HCT116 (cell line): Measurements from ENCODE around the gene PRDX2. TPM values are rescaled to one million over a fixed set of nuclear protein-coding genes. Genes with fewer than 3 reads are reported as not detected.

ENCODE experiments used
- ATAC-seq: fragments of 200-7000 bp; cut with Tn5 transposase; 2 replicates; pipeline ENCODE4 v1.9.1; 2020; ENCODE audit warnings: mild to moderate bottlenecking, moderate library complexity
- BruUV-seq: library from RNA; stranded (reverse); fragments of 400-500 nt; replicated peaks from 2 replicates; lab custom pipeline; 2021; lab: Mats Ljungman, UMichigan
- CTCF ChIA-PET: fragments of 300-600 bp; sonication (Branson Sonifier 250); formaldehyde crosslinking; loops from one replicate; lab custom pipeline; 2021; ENCODE audit warnings: antibody characterized with exemption; lab: Charles Lee
- POLR2A ChIA-PET: fragments of 300-600, 350-600 bp; sonication (Branson Sonifier 250); formaldehyde crosslinking; loops from one replicate; lab custom pipeline; 2021; ENCODE audit warnings: antibody characterized with exemption; lab: Charles Lee
- RAD21 ChIA-PET, 2 experiments: fragments of 300-600 bp; sonication (Branson Sonifier 250); formaldehyde crosslinking; loops; one replicate each; lab custom pipeline; 2023; ENCODE audit warnings: low total read pairs in 2 of 2; ENCODE audit not compliant: uncharacterized antibody in 2 of 2, unreplicated experiment in 2 of 2, low non-redundant PET in 1 of 2; lab: Charles Lee
- DNase-seq: peaks from one replicate; pipeline ENCODE4 v3.0.0-alpha.2; 2010; ENCODE audit warnings: low read depth, low spot score
- H2AFZ ChIP-seq: fragments of 200-600 bp; shearing (Covaris generic), sonication (generic); 2 replicates; pipeline ENCODE4 v1.6.1; 2017; ENCODE audit warnings: low read depth, mixed run types, mixed read lengths, antibody characterized with exemption, low read length; ENCODE audit not compliant: poor library complexity, severe bottlenecking
- H3K27ac ChIP-seq: 2 replicates; pipeline ENCODE4 v1.5.1; 2012; ENCODE audit warnings: low read depth, low read length
- H3K27me3 ChIP-seq: fragments of 200-600 bp; sonication (generic); 2 replicates; pipeline ENCODE4 v1.6.1; 2016; ENCODE audit warnings: mixed run types, low read length, mixed read lengths; ENCODE audit not compliant: insufficient read depth
- H3K36me3 ChIP-seq, 2 experiments: fragments of 200-500 bp in 1 of 2; fragments of 200-600 bp in 1 of 2; sonication (Bioruptor generic) in 1 of 2; sonication (generic) in 1 of 2; 2 replicates each; pipeline versions ENCODE4 v1.5.1 to v1.6.1; 2014 to 2016; ENCODE audit warnings: low read length in 2 of 2, inconsistent platforms in 1 of 2, mixed read lengths in 1 of 2, mixed run types in 1 of 2; ENCODE audit not compliant: insufficient read depth in 2 of 2, control insufficient read depth in 1 of 2
- H3K4me1 ChIP-seq, 2 experiments: fragments of 200-600 bp in 1 of 2; sonication (generic) in 1 of 2; 2 replicates each; pipeline versions ENCODE4 v1.5.1 to v1.6.1; 2012 to 2017; ENCODE audit warnings: low read length in 2 of 2, inconsistent platforms in 1 of 2, mild to moderate bottlenecking in 1 of 2, mixed read lengths in 1 of 2, mixed run types in 1 of 2, moderate library complexity in 1 of 2; ENCODE audit not compliant: insufficient read depth in 2 of 2, control insufficient read depth in 1 of 2
- H3K4me2 ChIP-seq: fragments of 200-600 bp; sonication (generic); 2 replicates; pipeline ENCODE4 v1.6.1; 2017; ENCODE audit warnings: mixed run types, low read length, mixed read lengths
- H3K4me3 ChIP-seq, 2 experiments: fragments of 200-600 bp in 1 of 2; sonication (generic) in 1 of 2; replicated peaks in 1 of 2; 2 replicates each; pipeline ENCODE4 v1.5.1; 2011 to 2016; ENCODE audit warnings: low read length in 2 of 2, control low read depth in 1 of 2, low read depth in 1 of 2, mild to moderate bottlenecking in 1 of 2, mixed read lengths in 1 of 2, mixed run types in 1 of 2
- H3K79me2 ChIP-seq: fragments of 200-600 bp; sonication (generic); 2 replicates; pipeline ENCODE4 v1.6.1; 2017; ENCODE audit warnings: mild to moderate bottlenecking, mixed run types, low read length, moderate library complexity, mixed read lengths; ENCODE audit not compliant: insufficient read depth
- H3K9ac ChIP-seq: fragments of 200-600 bp; sonication (generic); 2 replicates; pipeline ENCODE4 v1.6.1; 2016; ENCODE audit warnings: low read length, mixed read lengths
- H3K9me2 ChIP-seq: fragments of 200-600 bp; sonication (generic), shearing (Covaris generic); 2 replicates; pipeline ENCODE4 v1.6.1; 2017; ENCODE audit warnings: mixed run types, mild to moderate bottlenecking, moderate library complexity; ENCODE audit not compliant: insufficient read depth
- H3K9me3 ChIP-seq, 2 experiments: fragments of 200-500 bp in 1 of 2; fragments of 200-600 bp in 1 of 2; sonication (Bioruptor generic) in 1 of 2; sonication (generic) in 1 of 2; 2 replicates each; pipeline ENCODE4 v1.6.1; 2014 to 2017; ENCODE audit warnings: low read length in 2 of 2, mixed read lengths in 2 of 2, inconsistent platforms in 1 of 2, low read depth in 1 of 2, mild to moderate bottlenecking in 1 of 2, mixed run types in 1 of 2, moderate library complexity in 1 of 2; ENCODE audit not compliant: control insufficient read depth in 1 of 2, insufficient read depth in 1 of 2
- H4K20me1 ChIP-seq: fragments of 200-600 bp; sonication (generic), shearing (Covaris generic); 2 replicates; pipeline ENCODE4 v1.6.1; 2017; ENCODE audit warnings: mixed run types, mild to moderate bottlenecking, moderate library complexity; ENCODE audit not compliant: insufficient read depth
- ATF3 ChIP-seq: IDR thresholded peaks from 2 replicates; pipeline ENCODE4 v1.6.1; 2012
- CEBPB ChIP-seq: IDR thresholded peaks from 2 replicates; pipeline ENCODE4 v1.6.1; 2012; ENCODE audit warnings: low read depth
- CTCF ChIP-seq, 3 experiments: fragments of 200-600 bp in 1 of 3; sonication (generic) in 1 of 3; IDR thresholded peaks in 2 of 3; conservative IDR thresholded peaks in 1 of 3; 2 replicates each; pipeline ENCODE4 v1.5.1; 2012 to 2017; ENCODE audit warnings: low read depth in 2 of 3, low read length in 2 of 3, antibody characterized with exemption in 1 of 3, borderline replicate concordance in 1 of 3, control low read depth in 1 of 3, mild to moderate bottlenecking in 1 of 3, mixed read lengths in 1 of 3, mixed run types in 1 of 3, moderate library complexity in 1 of 3; ENCODE audit not compliant: insufficient read depth in 1 of 3
- ELF1 ChIP-seq: IDR thresholded peaks from 2 replicates; pipeline ENCODE4 v1.6.1; 2012; ENCODE audit warnings: low read depth, borderline replicate concordance
- MAX ChIP-seq: IDR thresholded peaks from 2 replicates; pipeline ENCODE4 v1.6.1; 2012
- POLR2A ChIP-seq: IDR thresholded peaks from 2 replicates; pipeline ENCODE4 v1.7.0; 2011; ENCODE audit warnings: borderline replicate concordance; ENCODE audit not compliant: insufficient read depth, insufficient read length; ENCODE audit errors: extremely low read depth
- POLR2AphosphoS5 ChIP-seq: IDR thresholded peaks from 2 replicates; pipeline ENCODE4 v1.6.1; 2011; ENCODE audit warnings: mild to moderate bottlenecking, low read depth, low read length, moderate library complexity
- SRF ChIP-seq: IDR thresholded peaks from 2 replicates; pipeline ENCODE4 v1.6.1; 2012; ENCODE audit warnings: low read depth
- TCF7L2 ChIP-seq: IDR thresholded peaks from 2 replicates; pipeline ENCODE4 v1.7.0; 2011; ENCODE audit warnings: borderline replicate concordance, inconsistent platforms; ENCODE audit not compliant: insufficient read depth, insufficient read length; ENCODE audit errors: extremely low read depth
- YY1 ChIP-seq: IDR thresholded peaks from 2 replicates; pipeline ENCODE4 v1.6.1; 2011; ENCODE audit warnings: low read length, low read depth, moderate library complexity, mild to moderate bottlenecking; ENCODE audit not compliant: insufficient replicate concordance; ENCODE audit errors: extremely low read depth
- ZFX ChIP-seq: fragments of 450-650 bp; IDR thresholded peaks from 2 replicates; pipeline ENCODE4 v1.6.1; 2017
- ZNF274 ChIP-seq: fragments of 200-500 bp; sonication (Bioruptor generic); IDR thresholded peaks from 2 replicates; pipeline ENCODE4 v1.6.1; 2014; ENCODE audit warnings: mild to moderate bottlenecking, low read depth, low read length, inconsistent platforms
- intact Hi-C: fragments of 100-400 bp; cut with micrococcal nuclease; formaldehyde crosslinking; loops from 2 replicates; pipeline ENCODE4 v1.10.0; 2022
- total RNA-seq: library from RNA; stranded (reverse); gene quantifications from one replicate; pipeline ENCODE4 v1.2.1, GENCODE V29; 2021; ENCODE audit not compliant: unreplicated experiment

PRDX2 gene
- total RNA-seq, 1 experiment from 2014 or later = 387 TPM

GRCh38 chr19:12792051-12792852, 9.3 kb downstream of the PRDX2 start:
- no peaks in the 10 kb centered on the region for H3K36me3 ChIP-seq
- H3K9ac ChIP-seq = peak overlapping the region; percentile 93
- H3K4me2 ChIP-seq = peak overlapping the region; percentile 99
- no peaks in the 10 kb centered on the region for H3K9me2 ChIP-seq
- H3K79me2 ChIP-seq = peaks cover 19% of the 10 kb centered on the region
- peak overlapping the region; percentile 96 for H3K27ac ChIP-seq
- H3K4me3 ChIP-seq = peak overlapping the region; percentile 77 to 84
- intact Hi-C loops = loop anchor here (2.0 kb wide), 1 partner anchor 13 kb away; no protein-coding TSS in a partner anchor
- no peak for DNase-seq
- TF ChIP-seq POLR2AphosphoS5 = peak; percentile 59; the same call in 1 of the 2 replicates
- TF ChIP-seq TCF7L2 = peak; percentile 85
- no peak for TF ChIP-seq ZNF274
- no peak for TF ChIP-seq ATF3
- TF ChIP-seq MAX = no peak
- no peak for TF ChIP-seq ELF1
- TF ChIP-seq YY1 = peak; percentile 5
- peak; percentile 9; the same call in 1 of the 2 replicates for TF ChIP-seq ZFX
- TF ChIP-seq CEBPB = no peak
- TF ChIP-seq SRF = no peak
- no peak for TF ChIP-seq CTCF (IDR thresholded peaks at IDR 0.05 in 2 of 3, conservative IDR thresholded peaks at IDR 0.05 in 1 of 3; ENCODE audit: borderline replicate concordance in 1 of 3, insufficient read depth in 1 of 3, low read depth in 2 of 3, low read length in 2 of 3)
- peak; percentile 3 for TF ChIP-seq POLR2A
- H3K27me3 ChIP-seq = no peaks in the 10 kb centered on the region
- no peak overlapping the region for H2AFZ ChIP-seq
- ChIA-PET RAD21 (interaction anchor here (1.1 to 1.4 kb wide), 5 partner anchors 14 to 26 kb away, joined by 3 to 8 read pairs (median 5); partner anchors contain the start of gene HOOK2 (in 1 of the 2)), POLR2A (interaction anchor here (0.6 to 6.7 kb wide), 18 partner anchors 8 to 127 kb away, joined by 3 to 172 read pairs (median 5); partner anchors contain the start of genes DHPS, HOOK2, PRDX2 and RNASEH2A), CTCF (interaction anchor here (1.6 to 7.4 kb wide), 4 partner anchors 16 to 35 kb away, joined by 6 to 88 read pairs (median 28); partner anchors contain the start of gene HOOK2)
- H4K20me1 ChIP-seq = no peaks in the 10 kb centered on the region
- no peaks in the 10 kb centered on the region for H3K9me3 ChIP-seq
- ATAC-seq = no peak
- TSS peak; percentile 78 for BruUV-seq
- H3K4me1 ChIP-seq = peaks cover 53 to 89% of the 10 kb centered on the region in 2 experiments
